HepG2 (cell line): ENCODE data around the gene PIP5KL1. TPM values are rescaled to one million over a fixed set of nuclear protein-coding genes. Genes with fewer than 3 reads are reported as not detected.

Experiments used
- ERF ChIP-seq: IDR thresholded peaks from 2 replicates; pipeline ENCODE4 v1.6.1; 2018; ENCODE audit warnings: missing biosample characterization, missing genetic modification reagents
- FOXA3 ChIP-seq: IDR thresholded peaks from 2 replicates; pipeline ENCODE4 v1.6.1; 2016; ENCODE audit warnings: missing genetic modification reagents, missing compliant biosample characterization
- GATAD1 ChIP-seq: IDR thresholded peaks from 2 replicates; pipeline ENCODE4 v1.6.1; 2016; ENCODE audit warnings: missing genetic modification reagents, missing compliant biosample characterization
- GTF3A ChIP-seq: sonication (generic); formaldehyde crosslinking; conservative IDR thresholded peaks from 2 replicates; pipeline ENCODE4 v1.4.0; 2020; ENCODE audit warnings: mild to moderate bottlenecking, missing genetic modification reagents
- GZF1 ChIP-seq: sonication (generic); formaldehyde crosslinking; IDR thresholded peaks from 2 replicates; pipeline ENCODE4 v1.5.1; 2020; ENCODE audit warnings: mild to moderate bottlenecking, missing genetic modification reagents
- MAFF ChIP-seq: IDR thresholded peaks from 2 replicates; pipeline ENCODE4 v1.6.1; 2011; ENCODE audit warnings: low read depth, low read length, improper control_type of control experiment
- MTF2 ChIP-seq: sonication (generic); formaldehyde crosslinking; IDR thresholded peaks from 2 replicates; pipeline ENCODE4 v1.5.0; 2020; ENCODE audit warnings: missing genetic modification reagents, borderline replicate concordance
- MYNN ChIP-seq: sonication (generic); formaldehyde crosslinking; IDR thresholded peaks from 2 replicates; pipeline ENCODE4 v1.4.0; 2020; ENCODE audit warnings: mild to moderate bottlenecking, low read depth, missing genetic modification reagents
- REXO4 ChIP-seq: sonication (generic); formaldehyde crosslinking; IDR thresholded peaks from 2 replicates; pipeline ENCODE4 v1.8.0; 2022; ENCODE audit warnings: missing genetic modification reagents, mild to moderate bottlenecking, borderline replicate concordance
- SOX6 ChIP-seq, 2 experiments: fragments of 450-650 bp in 1 of 2; sonication (generic) in 1 of 2; formaldehyde crosslinking in 1 of 2; IDR thresholded peaks; 2 replicates each; pipeline versions ENCODE4 v1.4.0 to v1.6.1; 2017 to 2020; ENCODE audit warnings: antibody characterized with exemption in 1 of 2, mild to moderate bottlenecking in 1 of 2, missing genetic modification reagents in 1 of 2
- ZNF383 ChIP-seq: sonication (generic); formaldehyde crosslinking; IDR thresholded peaks from 2 replicates; pipeline ENCODE4 v1.4.0; 2020; ENCODE audit warnings: missing genetic modification reagents, mild to moderate bottlenecking, borderline replicate concordance
- ZNF563 ChIP-seq: sonication (generic); formaldehyde crosslinking; IDR thresholded peaks from 2 replicates; pipeline ENCODE4 v1.8.0; 2022; ENCODE audit warnings: mild to moderate bottlenecking, moderate library complexity, missing genetic modification reagents
- ZNF570 ChIP-seq: sonication (generic); formaldehyde crosslinking; IDR thresholded peaks from 2 replicates; pipeline ENCODE4 v1.4.0; 2020; ENCODE audit warnings: mild to moderate bottlenecking, missing genetic modification reagents, borderline replicate concordance
- ZNF776 ChIP-seq: sonication (generic); formaldehyde crosslinking; IDR thresholded peaks from 2 replicates; pipeline ENCODE4 v1.4.0; 2020; ENCODE audit warnings: mild to moderate bottlenecking, missing genetic modification reagents
- ZSCAN25 ChIP-seq: sonication (generic); formaldehyde crosslinking; IDR thresholded peaks from 2 replicates; pipeline ENCODE4 v1.8.0; 2022; ENCODE audit warnings: mild to moderate bottlenecking, missing genetic modification reagents
- polyA plus RNA-seq, 8 experiments: library from polyadenylated mRNA; depleted of rRNA in 3 of 8; stranded (reverse) in 7 of 8; unstranded in 1 of 8; fragments of >200 nt; fragmentation: Illumina TruSeq in 4 of 8; extraction: Trizol in 4 of 8; gene quantifications; 2 replicates each; pipeline versions ENCODE4 v1.2.1 to v1.2.3, GENCODE V29; 2011 to 2016; ENCODE audit warnings: low read depth in 4 of 8, missing spikeins in 1 of 8, mixed read lengths in 1 of 8; ENCODE audit not compliant: insufficient read depth in 1 of 8
- total RNA-seq, 5 experiments: library from RNA; depleted of rRNA; stranded (reverse); fragments of >200 nt; fragmentation: Illumina TruSeq; extraction: Trizol; gene quantifications; 2 replicates each; pipeline ENCODE4 v1.2.3, GENCODE V29; 2016; ENCODE audit warnings: low read depth in 1 of 5
- TF ChIP-seq, protein P1 (sequence below): sonication (generic); formaldehyde crosslinking; IDR thresholded peaks from 2 replicates; pipeline ENCODE4 v1.5.0; 2020; ENCODE audit warnings: mild to moderate bottlenecking, missing genetic modification reagents, borderline replicate concordance
- TF ChIP-seq, protein P2 (sequence below): conservative IDR thresholded peaks from 2 replicates; pipeline ENCODE4 v1.6.1; 2018; ENCODE audit warnings: missing genetic modification reagents

PIP5KL1 gene
- total and polyA plus RNA-seq, 2 of the 13 experiments (the other 11 are each of a cell fraction or from before 2014, with no cell fraction given), result 0.20 to 0.49 TPM

DNA sequence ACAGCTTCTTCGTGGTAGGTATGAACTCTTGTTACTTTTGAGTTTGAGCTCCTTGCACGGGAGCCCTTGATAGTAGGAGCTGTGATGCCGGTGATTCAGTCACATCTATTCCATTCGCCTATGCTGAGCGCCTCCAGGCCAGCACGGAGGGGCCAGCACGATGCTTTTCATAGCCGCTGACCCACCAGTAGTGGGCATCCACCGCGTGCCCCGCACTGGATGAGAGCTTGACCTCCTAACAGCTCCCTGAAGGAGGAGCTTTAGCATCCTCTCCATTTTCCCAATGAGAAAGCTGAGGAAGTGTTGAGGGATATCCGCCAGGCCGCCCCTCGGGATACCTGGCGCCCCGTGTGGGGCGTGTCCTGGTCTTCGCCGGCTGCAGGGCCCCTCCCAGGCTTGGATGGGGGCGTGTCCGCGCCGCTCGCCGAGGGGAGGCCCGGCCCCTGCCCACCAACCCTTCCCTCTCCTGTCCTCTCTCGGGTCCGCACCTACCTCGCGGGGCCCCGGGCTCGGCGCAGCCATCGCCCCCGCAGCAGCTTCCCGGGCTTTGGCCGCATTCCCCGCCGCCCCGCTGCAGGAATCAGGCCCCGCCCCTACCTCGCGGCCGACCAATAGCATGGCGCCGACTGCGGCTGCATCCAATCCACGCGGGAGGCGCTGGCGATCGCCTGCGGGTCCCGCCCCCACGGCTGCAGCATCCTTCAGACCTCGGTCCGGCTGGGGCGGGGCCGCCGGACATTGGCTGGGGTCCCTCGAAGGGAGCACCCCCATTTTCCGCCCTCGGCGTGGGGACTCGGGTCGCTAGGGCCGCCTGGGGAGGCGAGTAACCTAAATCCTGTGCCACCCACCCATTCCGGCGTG is at the start of gene PIP5KL1 (continued):
- no peak for TF ChIP-seq MTF2
- peak; percentile 48; the same call in 1 of the 2 replicates for TF ChIP-seq ZNF776 (CRISPR knock-in tag)
- TF ChIP-seq ZNF383, result no peak
- TF ChIP-seq MAFF, result no peak
- TF ChIP-seq, protein P1, sequence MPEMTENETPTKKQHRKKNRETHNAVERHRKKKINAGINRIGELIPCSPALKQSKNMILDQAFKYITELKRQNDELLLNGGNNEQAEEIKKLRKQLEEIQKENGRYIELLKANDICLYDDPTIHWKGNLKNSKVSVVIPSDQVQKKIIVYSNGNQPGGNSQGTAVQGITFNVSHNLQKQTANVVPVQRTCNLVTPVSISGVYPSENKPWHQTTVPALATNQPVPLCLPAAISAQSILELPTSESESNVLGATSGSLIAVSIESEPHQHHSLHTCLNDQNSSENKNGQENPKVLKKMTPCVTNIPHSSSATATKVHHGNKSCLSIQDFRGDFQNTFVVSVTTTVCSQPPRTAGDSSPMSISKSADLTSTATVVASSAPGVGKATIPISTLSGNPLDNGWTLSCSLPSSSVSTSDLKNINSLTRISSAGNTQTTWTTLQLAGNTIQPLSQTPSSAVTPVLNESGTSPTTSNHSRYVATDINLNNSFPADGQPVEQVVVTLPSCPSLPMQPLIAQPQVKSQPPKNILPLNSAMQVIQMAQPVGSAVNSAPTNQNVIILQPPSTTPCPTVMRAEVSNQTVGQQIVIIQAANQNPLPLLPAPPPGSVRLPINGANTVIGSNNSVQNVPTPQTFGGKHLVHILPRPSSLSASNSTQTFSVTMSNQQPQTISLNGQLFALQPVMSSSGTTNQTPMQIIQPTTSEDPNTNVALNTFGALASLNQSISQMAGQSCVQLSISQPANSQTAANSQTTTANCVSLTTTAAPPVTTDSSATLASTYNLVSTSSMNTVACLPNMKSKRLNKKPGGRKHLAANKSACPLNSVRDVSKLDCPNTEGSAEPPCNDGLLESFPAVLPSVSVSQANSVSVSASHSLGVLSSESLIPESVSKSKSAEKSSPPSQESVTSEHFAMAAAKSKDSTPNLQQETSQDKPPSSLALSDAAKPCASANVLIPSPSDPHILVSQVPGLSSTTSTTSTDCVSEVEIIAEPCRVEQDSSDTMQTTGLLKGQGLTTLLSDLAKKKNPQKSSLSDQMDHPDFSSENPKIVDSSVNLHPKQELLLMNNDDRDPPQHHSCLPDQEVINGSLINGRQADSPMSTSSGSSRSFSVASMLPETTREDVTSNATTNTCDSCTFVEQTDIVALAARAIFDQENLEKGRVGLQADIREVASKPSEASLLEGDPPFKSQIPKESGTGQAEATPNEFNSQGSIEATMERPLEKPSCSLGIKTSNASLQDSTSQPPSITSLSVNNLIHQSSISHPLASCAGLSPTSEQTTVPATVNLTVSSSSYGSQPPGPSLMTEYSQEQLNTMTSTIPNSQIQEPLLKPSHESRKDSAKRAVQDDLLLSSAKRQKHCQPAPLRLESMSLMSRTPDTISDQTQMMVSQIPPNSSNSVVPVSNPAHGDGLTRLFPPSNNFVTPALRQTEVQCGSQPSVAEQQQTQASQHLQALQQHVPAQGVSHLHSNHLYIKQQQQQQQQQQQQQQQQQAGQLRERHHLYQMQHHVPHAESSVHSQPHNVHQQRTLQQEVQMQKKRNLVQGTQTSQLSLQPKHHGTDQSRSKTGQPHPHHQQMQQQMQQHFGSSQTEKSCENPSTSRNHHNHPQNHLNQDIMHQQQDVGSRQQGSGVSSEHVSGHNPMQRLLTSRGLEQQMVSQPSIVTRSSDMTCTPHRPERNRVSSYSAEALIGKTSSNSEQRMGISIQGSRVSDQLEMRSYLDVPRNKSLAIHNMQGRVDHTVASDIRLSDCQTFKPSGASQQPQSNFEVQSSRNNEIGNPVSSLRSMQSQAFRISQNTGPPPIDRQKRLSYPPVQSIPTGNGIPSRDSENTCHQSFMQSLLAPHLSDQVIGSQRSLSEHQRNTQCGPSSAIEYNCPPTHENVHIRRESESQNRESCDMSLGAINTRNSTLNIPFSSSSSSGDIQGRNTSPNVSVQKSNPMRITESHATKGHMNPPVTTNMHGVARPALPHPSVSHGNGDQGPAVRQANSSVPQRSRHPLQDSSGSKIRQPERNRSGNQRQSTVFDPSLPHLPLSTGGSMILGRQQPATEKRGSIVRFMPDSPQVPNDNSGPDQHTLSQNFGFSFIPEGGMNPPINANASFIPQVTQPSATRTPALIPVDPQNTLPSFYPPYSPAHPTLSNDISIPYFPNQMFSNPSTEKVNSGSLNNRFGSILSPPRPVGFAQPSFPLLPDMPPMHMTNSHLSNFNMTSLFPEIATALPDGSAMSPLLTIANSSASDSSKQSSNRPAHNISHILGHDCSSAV (CRISPR knock-in tag), result no peak
- no peak for TF ChIP-seq SOX6 (IDR thresholded peaks at IDR 0.05)
- peak; percentile 38; the same call in 1 of the 2 replicates for TF ChIP-seq SOX6 (CRISPR knock-in tag; IDR thresholded peaks at IDR 0.05)
- TF ChIP-seq FOXA3 (CRISPR knock-in tag), result no peak
- TF ChIP-seq MYNN (CRISPR knock-in tag), result no peak
- no peak for TF ChIP-seq GTF3A
- peak; percentile 86 for TF ChIP-seq ZNF563 (CRISPR knock-in tag)
- TF ChIP-seq, protein P2, sequence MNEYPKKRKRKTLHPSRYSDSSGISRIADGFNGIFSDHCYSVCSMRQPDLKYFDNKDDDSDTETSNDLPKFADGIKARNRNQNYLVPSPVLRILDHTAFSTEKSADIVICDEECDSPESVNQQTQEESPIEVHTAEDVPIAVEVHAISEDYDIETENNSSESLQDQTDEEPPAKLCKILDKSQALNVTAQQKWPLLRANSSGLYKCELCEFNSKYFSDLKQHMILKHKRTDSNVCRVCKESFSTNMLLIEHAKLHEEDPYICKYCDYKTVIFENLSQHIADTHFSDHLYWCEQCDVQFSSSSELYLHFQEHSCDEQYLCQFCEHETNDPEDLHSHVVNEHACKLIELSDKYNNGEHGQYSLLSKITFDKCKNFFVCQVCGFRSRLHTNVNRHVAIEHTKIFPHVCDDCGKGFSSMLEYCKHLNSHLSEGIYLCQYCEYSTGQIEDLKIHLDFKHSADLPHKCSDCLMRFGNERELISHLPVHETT (CRISPR knock-in tag), result no peak
- no peak for TF ChIP-seq ZNF570 (CRISPR knock-in tag)
- TF ChIP-seq GATAD1, result no peak
- TF ChIP-seq GZF1, result no peak
- no peak for TF ChIP-seq ERF
- TF ChIP-seq ZSCAN25 (CRISPR knock-in tag), result no peak
- TF ChIP-seq REXO4 (CRISPR knock-in tag), result no peak
